NK-92 (cell line): Measurements from ENCODE around the gene GPN2.
"Not testable (repeated sequence)": the region's sequence is repeated elsewhere in the genome, so short reads cannot be mapped to it uniquely, and the experiment has no call there.

Experiments
- DNase-seq: peaks from one replicate; lab custom pipeline; 2025; ENCODE audit not compliant: unreplicated experiment; lab: John Stamatoyannopoulos, UW

GPN2 gene

GRCh38 chr1:26900815-26901511, 10.9 kb upstream of the GPN2 start:
- no peak for DNase-seq

- no peak for DNase-seq
Measured at GRCh38 chr1:26900001-26900814, 10.1 kb upstream of the GPN2 start, which contains the start of gene GPATCH3. Gene GPATCH3 (minus strand): TSS chr1:26900467. CDS start chr1:26900442, 25 bp downstream.

GRCh38 chr1:26897351-26897750, 7.3 kb upstream of the GPN2 start:
- DNase-seq, result no peak

- no peak for DNase-seq
Measured at GRCh38 chr1:26894263-26894662, 4.2 kb upstream of the GPN2 start.

GRCh38 chr1:26890467-26890796, 349 bp upstream of the GPN2 start:
- DNase-seq, result no peak

GRCh38 chr1:26888231-26888630, 1.9 kb downstream of the GPN2 start:
- no peak for DNase-seq

GRCh38 chr1:26887125-26887524, 3.0 kb downstream of the GPN2 start:
- DNase-seq, result no peak

- no peak for DNase-seq
Measured at GRCh38 chr1:26882696-26883463, 7.2 kb downstream of the GPN2 start.

- DNase-seq, result not testable (repeated sequence)
Measured at GRCh38 chr1:26881611-26882010, 8.5 kb downstream of the GPN2 start.

- DNase-seq, result no peak
Measured at GRCh38 chr1:26879793-26880192, 10.3 kb downstream of the GPN2 start.

GRCh38 chr1:26877326-26877725, 12.8 kb downstream of the GPN2 start:
- no peak for DNase-seq

- no peak for DNase-seq
Measured at GRCh38 chr1:26874896-26875295, 15.2 kb downstream of the GPN2 start.

GRCh38 chr1:26873097-26873496, 17.0 kb downstream of the GPN2 start:
- not testable (repeated sequence) for DNase-seq

GRCh38 chr1:26864610-26865480, 25.2 kb downstream of the GPN2 start:
- DNase-seq, result peak; percentile 57

GRCh38 chr1:26863685-26864077, 26.4 kb downstream of the GPN2 start:
- no peak for DNase-seq

- no peak for DNase-seq
Measured at GRCh38 chr1:26862781-26863684, 27.1 kb downstream of the GPN2 start, which contains the start of gene SFN. Gene SFN (plus strand): TSS chr1:26863149. CDS start chr1:26863213, 64 bp downstream.

GRCh38 chr1:26861889-26862378, 28.1 kb downstream of the GPN2 start:
- no peak for DNase-seq

GRCh38 chr1:26861286-26861701, 28.8 kb downstream of the GPN2 start:
- DNase-seq, result no peak

- DNase-seq, result no peak
Measured at GRCh38 chr1:26858891-26859640, 31.0 kb downstream of the GPN2 start.
